ENCODE results near the gene ARID1A.
"Not testable (repeated sequence)": the region's sequence is repeated elsewhere in the genome, so short reads cannot be mapped to it uniquely, and the experiment has no call there.

The ARID1A gene

GRCh38 chr1:26695356-26696118, at the start of gene ARID1A:
TSS of gene ARID1A (plus strand) at chr1:26696015. CDS start at chr1:26696404, 389 bp downstream.
- peak; percentile 83 for DNase-seq (ENCODE audit: low spot score)

GRCh38 chr1:26664802-26665201, 31.0 kb upstream of the ARID1A start:
- DNase-seq (ENCODE audit: low spot score), result no peak

GRCh38 chr1:26666855-26667254, 29.0 kb upstream of the ARID1A start:
- DNase-seq (ENCODE audit: low spot score), result no peak

GRCh38 chr1:26668106-26668786, 27.6 kb upstream of the ARID1A start:
- not testable (repeated sequence) for DNase-seq (ENCODE audit: low spot score)

- peak; percentile 57 for DNase-seq (ENCODE audit: low spot score)
Observed at GRCh38 chr1:26677306-26678115, 18.3 kb upstream of the ARID1A start.

- no peak for DNase-seq (ENCODE audit: low spot score)
Observed at GRCh38 chr1:26684763-26685508, 10.9 kb upstream of the ARID1A start.

GRCh38 chr1:26686795-26687194, 9.0 kb upstream of the ARID1A start:
- no peak for DNase-seq (ENCODE audit: low spot score)

- no peak for DNase-seq (ENCODE audit: low spot score)
Observed at GRCh38 chr1:26689504-26689903, 6.3 kb upstream of the ARID1A start.

- no peak for DNase-seq (ENCODE audit: low spot score)
Observed at GRCh38 chr1:26690157-26690556, 5.7 kb upstream of the ARID1A start.

- DNase-seq (ENCODE audit: low spot score), result no peak
Observed at GRCh38 chr1:26690576-26691031, 5.2 kb upstream of the ARID1A start.

- DNase-seq (ENCODE audit: low spot score), result peak; percentile 83
Observed at GRCh38 chr1:26692211-26692792, 3.5 kb upstream of the ARID1A start.

GRCh38 chr1:26692793-26693490, 2.9 kb upstream of the ARID1A start:
- DNase-seq (ENCODE audit: low spot score), result peak; percentile 90

- DNase-seq (ENCODE audit: low spot score), result no peak
Observed at GRCh38 chr1:26693599-26694572, 1.9 kb upstream of the ARID1A start.

- no peak for DNase-seq (ENCODE audit: low spot score)
Observed at GRCh38 chr1:26694638-26695355, 1.0 kb upstream of the ARID1A start.

- DNase-seq (ENCODE audit: low spot score), result no peak
Observed at GRCh38 chr1:26696119-26696653, 371 bp downstream of the ARID1A start.

GRCh38 chr1:26696654-26697430, 1.0 kb downstream of the ARID1A start:
- no peak for DNase-seq (ENCODE audit: low spot score)

GRCh38 chr1:26697431-26697977, 1.7 kb downstream of the ARID1A start:
- no peak for DNase-seq (ENCODE audit: low spot score)
